Adipose tissue (tissue), 3 donors: Measurements from ENCODE around the gene FGGY. TPM values are rescaled to one million over a fixed set of nuclear protein-coding genes. Genes with fewer than 3 reads are reported as not detected.
"Not testable (repeated sequence)": the region's sequence is repeated elsewhere in the genome, so short reads cannot be mapped to it uniquely, and the experiment has no call there.

Experiments
- H3K27ac ChIP-seq: one replicate; pipeline ENCODE4 v1.5.1; 2013; ENCODE audit warnings: low read depth, low read length
- WGBS, 3 donors: extraction: QIAGEN DNeasy Blood & Tissue Kit; methylation state at CpG; one replicate each; pipeline ENCODE4 v1.1.7; 2013; 5-methylcytosine and 5-hydroxymethylcytosine counted together
- polyA plus RNA-seq, 3 donors: library from polyadenylated mRNA; stranded (reverse); fragments of 200-250 nt; gene quantifications; one replicate each; pipeline ENCODE4 v1.2.3, GENCODE V29; 2013
- donor health status: healthy with polysubstance abuse.
- donor health status: Bipolar disorder and iron deficiency.
- donor health status: healthy.

Gene FGGY
- polyA plus RNA-seq, 3 donors = 6.3 to 13.4 (median 12.8) TPM

- H3K27ac ChIP-seq = no peak overlapping the region
- WGBS, 3 donors = 75 to 81% (median 80%) methylated on average over 6 of the region's 6 CpGs
These were observed 267.4 kb downstream of the FGGY start for GRCh38 chr1:59564192-59564891.

- WGBS, 3 donors = 76 to 86% (median 78%) methylated on average over 5 of the region's 5 CpGs
- no peak overlapping the region for H3K27ac ChIP-seq
These were observed 268.9 kb downstream of the FGGY start for GRCh38 chr1:59565611-59566410.

GRCh38 chr1:59568158-59568935 is 271.5 kb downstream of the FGGY start:
- WGBS, 3 donors = 88 to 90% (median 88%) methylated on average over 6 of the region's 6 CpGs
- H3K27ac ChIP-seq = no peak overlapping the region

GRCh38 chr1:59569198-59569597 is 272.3 kb downstream of the FGGY start:
- H3K27ac ChIP-seq = no peak overlapping the region
- WGBS, 3 donors = 91 to 96% (median 93%) methylated on average over 2 of the region's 2 CpGs

GRCh38 chr1:59570524-59570923 is 273.6 kb downstream of the FGGY start:
- no peak overlapping the region for H3K27ac ChIP-seq
- WGBS, 3 donors = 43 to 80% (median 45%) methylated on average over 3 of the region's 3 CpGs

GRCh38 chr1:59574085-59574484 is 277.2 kb downstream of the FGGY start:
- WGBS, 3 donors = 91 to 100% (median 94%) methylated on average over 2 of the region's 2 CpGs
- no peak overlapping the region for H3K27ac ChIP-seq

- H3K27ac ChIP-seq = no peak overlapping the region
- WGBS, 3 donors = 88 to 92% (median 91%) methylated on average over 4 of the region's 4 CpGs
These were observed 280.9 kb downstream of the FGGY start for GRCh38 chr1:59577774-59578173.

- WGBS, 3 donors = 97 to 100% (median 98%) methylated on average over 1 of the region's 1 CpG
- H3K27ac ChIP-seq = no peak overlapping the region
These were observed 282.3 kb downstream of the FGGY start for GRCh38 chr1:59579222-59579621.

GRCh38 chr1:59580257-59580656 is 283.4 kb downstream of the FGGY start:
- no peak overlapping the region for H3K27ac ChIP-seq
- WGBS, 3 donors = 83 to 92% (median 85%) methylated on average over 4 of the region's 4 CpGs

- not testable (repeated sequence) for H3K27ac ChIP-seq
- WGBS, 3 donors = 84 to 97% (median 91%) methylated on average over 2 of the region's 2 CpGs
These were observed 295.5 kb downstream of the FGGY start for GRCh38 chr1:59592410-59592809.

GRCh38 chr1:59592924-59593323 is 296.0 kb downstream of the FGGY start:
- 89 to 100% (median 95%) methylated on average over 2 of the region's 2 CpGs for WGBS, 3 donors
- H3K27ac ChIP-seq = no peak overlapping the region

GRCh38 chr1:59593798-59594790 is 297.2 kb downstream of the FGGY start:
- no peak overlapping the region for H3K27ac ChIP-seq

GRCh38 chr1:59595774-59596173 is 298.9 kb downstream of the FGGY start:
- no peak overlapping the region for H3K27ac ChIP-seq
- 55 to 69% (median 67%) methylated on average over 3 of the region's 3 CpGs for WGBS, 3 donors

More at GRCh38 chr1:59593798-59594790, 297.2 kb downstream of the FGGY start:
- WGBS, 3 donors = 39 to 93% (median 92%) methylated on average over 5 of the region's 5 CpGs

GRCh38 chr1:59596432-59596831 is 299.5 kb downstream of the FGGY start:
- H3K27ac ChIP-seq = no peak overlapping the region
- 37 to 92% (median 83%) methylated on average over 3 of the region's 3 CpGs for WGBS, 3 donors

- 93 to 100% (median 100%) methylated on average over 1 of the region's 1 CpG for WGBS, 3 donors
- no peak overlapping the region for H3K27ac ChIP-seq
These were observed 300.1 kb downstream of the FGGY start for GRCh38 chr1:59596956-59597355.

GRCh38 chr1:59597420-59598119 is 300.7 kb downstream of the FGGY start:
- WGBS, 3 donors = 95 to 98% (median 98%) methylated on average over 8 of the region's 8 CpGs
- H3K27ac ChIP-seq = no peak overlapping the region

GRCh38 chr1:59598120-59598440 is 301.2 kb downstream of the FGGY start:
- H3K27ac ChIP-seq = no peak overlapping the region
